Esophagus (tissue), 2 donors: Measurements from ENCODE around the gene IFT20. TPM values are rescaled to one million over a fixed set of nuclear protein-coding genes. Genes with fewer than 3 reads are reported as not detected.
A peak's percentile ranks its signal among the peaks of the same experiment; 100 is the strongest.

ENCODE experiments used
- H3K27ac ChIP-seq, 2 donors: one replicate each; pipeline ENCODE4 v1.5.1; 2013; ENCODE audit warnings: low read depth in 2 of 2, mild to moderate bottlenecking in 2 of 2, inconsistent platforms in 1 of 2, low read length in 1 of 2, moderate library complexity in 1 of 2
- H3K27me3 ChIP-seq, 2 donors: one replicate each; pipeline ENCODE4 v1.6.1; 2013; ENCODE audit warnings: low read length in 2 of 2, control low read depth in 1 of 2, mild to moderate bottlenecking in 1 of 2; ENCODE audit not compliant: insufficient read depth in 2 of 2, control insufficient read depth in 1 of 2
- H3K36me3 ChIP-seq, 2 donors: one replicate each; pipeline ENCODE4 v1.6.1; 2013; ENCODE audit warnings: low read length in 1 of 2; ENCODE audit not compliant: control insufficient read depth in 2 of 2, insufficient read depth in 2 of 2
- H3K4me1 ChIP-seq, 2 donors: one replicate each; pipeline ENCODE4 v1.6.1; 2013; ENCODE audit warnings: low read length in 1 of 2; ENCODE audit not compliant: control insufficient read depth in 2 of 2, insufficient read depth in 2 of 2
- H3K4me3 ChIP-seq, 2 donors: one replicate each; pipeline ENCODE4 v1.5.1; 2013; ENCODE audit warnings: low read length in 2 of 2, mild to moderate bottlenecking in 2 of 2, low read depth in 1 of 2, moderate library complexity in 1 of 2
- H3K9me3 ChIP-seq, 2 donors: one replicate each; pipeline ENCODE4 v1.6.1; 2013; ENCODE audit warnings: mild to moderate bottlenecking in 2 of 2, low read depth in 1 of 2, low read length in 1 of 2, moderate library complexity in 1 of 2; ENCODE audit not compliant: control insufficient read depth in 2 of 2, insufficient read depth in 1 of 2
- WGBS, 2 donors: extraction: QIAGEN DNeasy Blood & Tissue Kit; methylation state at CpG; one replicate each; pipeline ENCODE4 v1.1.7; 2013; 5-methylcytosine and 5-hydroxymethylcytosine counted together
- polyA plus RNA-seq, 2 donors: library from polyadenylated mRNA; stranded (reverse); fragments of 200-250 nt; gene quantifications; one replicate each; pipeline ENCODE4 v1.2.3, GENCODE V29; 2013
- donor health status: healthy with polysubstance abuse.
- donor health status: Bipolar disorder and iron deficiency.

The IFT20 gene
- 10 to 100 TPM; 23.3 to 35.7 TPM for polyA plus RNA-seq

- H3K4me1 ChIP-seq: peaks cover 0 to 5% of the 10 kb centered on the region in 2 donors
- H3K36me3 ChIP-seq: peaks cover 4 to 16% of the 10 kb centered on the region in 2 donors
- 1% methylated on average over 62 of the region's 62 CpGs for WGBS, 2 donors
- no peaks in the 10 kb centered on the region for H3K27me3 ChIP-seq
- no peaks in the 10 kb centered on the region for H3K9me3 ChIP-seq
- peak within 1 kb of the TSS; percentile 96 for H3K27ac ChIP-seq
- H3K4me3 ChIP-seq: peak within 1 kb of the TSS; percentile 83 to 87
Observed at GRCh38 chr17:28335201-28335958, at the start of gene IFT20, which contains the start of gene TNFAIP1. TSS of gene IFT20 (minus strand) at chr17:28335472. CDS start at chr17:28331985, 3,487 bp downstream. TSS of gene TNFAIP1 (plus strand) at chr17:28335761. CDS start at chr17:28339522, 3,761 bp downstream.

DNA sequence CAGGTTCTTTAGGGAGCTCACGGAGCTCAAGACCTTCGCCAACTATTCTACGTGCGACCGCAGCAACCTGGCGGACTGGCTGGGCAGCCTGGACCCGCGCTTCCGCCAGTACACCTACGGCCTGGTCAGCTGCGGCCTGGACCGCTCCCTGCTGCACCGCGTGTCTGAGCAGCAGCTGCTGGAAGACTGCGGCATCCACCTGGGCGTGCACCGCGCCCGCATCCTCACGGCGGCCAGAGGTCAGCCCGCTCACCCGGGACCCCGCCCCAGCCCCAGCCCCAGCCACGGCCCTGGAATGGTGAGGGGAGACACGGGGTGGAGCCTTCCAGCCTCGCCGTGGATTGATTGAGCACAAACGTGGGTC, 49.7 kb upstream of the IFT20 start:
- Histone ChIP-seq H3K27ac (no peak overlapping the region), H3K4me3 (peak overlapping the region; percentile 52 to 65), H3K27me3 (no peaks in the 10 kb centered on the region), H3K4me1 (peaks cover 5 to 8% of the 10 kb centered on the region in 2 donors), H3K9me3 (no peaks in the 10 kb centered on the region), H3K36me3 (peaks cover 0 to 6% of the 10 kb centered on the region in 2 donors)
- 17 to 29% methylated on average over 29 of the region's 29 CpGs for whole genome bisulfite sequencing, 2 donors

GRCh38 chr17:28384281-28385036, 49.2 kb upstream of the IFT20 start:
- Histone ChIP-seq H3K27me3 (no peaks in the 10 kb centered on the region), H3K9me3 (no peaks in the 10 kb centered on the region), H3K4me1 (peaks cover 5 to 8% of the 10 kb centered on the region in 2 donors), H3K36me3 (peaks cover 0 to 6% of the 10 kb centered on the region in 2 donors), H3K27ac (peak overlapping the region; percentile 16 to 48), H3K4me3 (peak overlapping the region; percentile 52 to 65)
- 15 to 22% methylated on average over 52 to 56 of the region's 56 CpGs for WGBS, 2 donors

DNA sequence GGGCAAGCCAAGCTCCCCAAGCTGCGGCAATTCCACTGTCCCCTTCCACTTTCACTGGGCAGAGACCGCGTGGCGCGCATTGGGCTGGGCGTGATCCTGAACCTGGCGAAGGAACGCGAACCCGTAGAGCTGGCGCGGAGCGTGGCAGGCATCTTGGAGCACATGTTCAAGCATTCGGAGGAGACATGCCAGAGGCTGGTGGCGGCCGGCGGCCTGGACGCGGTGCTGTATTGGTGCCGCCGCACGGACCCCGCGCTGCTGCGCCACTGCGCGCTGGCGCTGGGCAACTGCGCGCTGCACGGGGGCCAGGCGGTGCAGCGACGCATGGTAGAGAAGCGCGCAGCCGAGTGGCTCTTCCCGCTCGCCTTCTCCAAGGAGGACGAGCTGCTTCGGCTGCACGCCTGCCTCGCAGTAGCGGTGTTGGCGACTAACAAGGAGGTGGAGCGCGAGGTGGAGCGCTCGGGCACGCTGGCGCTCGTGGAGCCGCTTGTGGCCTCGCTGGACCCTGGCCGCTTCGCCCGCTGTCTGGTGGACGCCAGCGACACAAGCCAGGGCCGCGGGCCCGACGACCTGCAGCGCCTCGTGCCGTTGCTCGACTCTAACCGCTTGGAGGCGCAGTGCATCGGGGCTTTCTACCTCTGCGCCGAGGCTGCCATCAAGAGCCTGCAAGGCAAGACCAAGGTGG, 46.0 kb upstream of the IFT20 start:
- Histone ChIP-seq H3K27ac (no peak overlapping the region), H3K4me1 (peaks cover 5 to 8% of the 10 kb centered on the region in 2 donors), H3K27me3 (no peaks in the 10 kb centered on the region), H3K4me3 (no peak overlapping the region), H3K9me3 (no peaks in the 10 kb centered on the region), H3K36me3 (no peaks in the 10 kb centered on the region)
- 29 to 37% methylated on average over 72 of the region's 72 CpGs for WGBS, 2 donors

- H3K27ac ChIP-seq: no peak overlapping the region
- H3K9me3 ChIP-seq: no peaks in the 10 kb centered on the region
- no peaks in the 10 kb centered on the region for H3K36me3 ChIP-seq
- WGBS, 2 donors: 72 to 75% methylated on average over 10 of the region's 10 CpGs
- H3K4me3 ChIP-seq: no peak overlapping the region
- no peaks in the 10 kb centered on the region for H3K27me3 ChIP-seq
- peaks cover 5% of the 10 kb centered on the region in 2 donors for H3K4me1 ChIP-seq
Observed at GRCh38 chr17:28379814-28380801, 44.8 kb upstream of the IFT20 start.

DNA sequence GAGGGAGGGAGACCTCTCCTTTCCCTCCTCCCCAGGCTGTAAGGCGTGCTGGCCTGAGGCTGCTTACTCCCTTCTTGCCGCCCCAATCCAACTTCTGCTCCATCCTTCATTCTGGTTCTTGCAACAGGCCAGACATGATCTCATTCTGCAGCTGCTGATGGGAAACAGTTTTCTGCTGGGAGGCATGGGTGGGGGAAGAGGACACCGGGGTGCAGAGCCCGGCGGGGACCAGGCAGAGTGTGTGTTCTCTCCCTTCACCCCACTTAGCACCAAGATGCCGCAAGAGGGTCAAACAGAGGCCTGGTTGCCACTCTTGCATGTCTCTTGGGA, 37.6 kb upstream of the IFT20 start:
- peaks cover 10 to 14% of the 10 kb centered on the region in 2 donors for H3K4me1 ChIP-seq
- no peaks in the 10 kb centered on the region for H3K27me3 ChIP-seq
- no peak overlapping the region for H3K27ac ChIP-seq
- no peaks in the 10 kb centered on the region for H3K36me3 ChIP-seq
- H3K9me3 ChIP-seq: no peaks in the 10 kb centered on the region
- WGBS, 2 donors: 82 to 87% methylated on average over 6 of the region's 6 CpGs
- no peak overlapping the region for H3K4me3 ChIP-seq

- Histone ChIP-seq H3K27me3 (no peaks in the 10 kb centered on the region), H3K27ac (peak overlapping the region in 1 of 2 donors; percentile 55), H3K9me3 (no peaks in the 10 kb centered on the region), H3K36me3 (no peaks in the 10 kb centered on the region), H3K4me3 (peak overlapping the region; percentile 27 to 51), H3K4me1 (peaks cover 10 to 14% of the 10 kb centered on the region in 2 donors)
- 8 to 10% methylated on average over 51 to 53 of the region's 53 CpGs for WGBS, 2 donors
Observed at GRCh38 chr17:28372203-28372944, 37.1 kb upstream of the IFT20 start.

GRCh38 chr17:28371245-28372202, 36.3 kb upstream of the IFT20 start, which contains the start of gene SARM1:
TSS of gene SARM1 (plus strand) at chr17:28371694. CDS start at chr17:28372033, 339 bp downstream.
- H3K4me3 ChIP-seq: peak within 1 kb of the TSS; percentile 27 to 51
- WGBS, 2 donors: 1% methylated on average over 72 to 80 of the region's 80 CpGs
- no peaks in the 10 kb centered on the region for H3K36me3 ChIP-seq
- peak within 1 kb of the TSS; percentile 55 to 57 for H3K27ac ChIP-seq
- peaks cover 10 to 14% of the 10 kb centered on the region in 2 donors for H3K4me1 ChIP-seq
- no peaks in the 10 kb centered on the region for H3K27me3 ChIP-seq
- no peaks in the 10 kb centered on the region for H3K9me3 ChIP-seq
